Body of pancreas (tissue), 4 donors: ENCODE measurements around the gene SRD5A1. TPM values are rescaled to one million over a fixed set of nuclear protein-coding genes. Genes with fewer than 3 reads are reported as not detected.

Experiments
- ATAC-seq: fragments of 150-250 bp; one replicate; pipeline ENCODE4 v1.9.1; 2016
- DNase-seq, 4 donors: peaks; one replicate each; pipeline ENCODE4 v3.0.0-alpha.2; 2019
- H3K27ac ChIP-seq, 4 donors: fragments of 200-600 bp; sonication (generic); 1 replicate in 3 of 4; 2 replicates in 1 of 4; pipeline versions ENCODE4 v1.5.1 to v1.6.1; 2016 to 2019; ENCODE audit warnings: mild to moderate bottlenecking in 1 of 4, mixed read lengths in 1 of 4, moderate library complexity in 1 of 4
- H3K27me3 ChIP-seq, 2 donors: fragments of 200-600 bp; sonication (generic); one replicate each; pipeline ENCODE4 v1.6.0; 2016; ENCODE audit warnings: mild to moderate bottlenecking in 1 of 2
- H3K36me3 ChIP-seq, 2 donors: fragments of 200-600 bp; sonication (generic); replicated peaks in 1 of 2; 2 replicates each; pipeline ENCODE4 v1.5.1; 2016; ENCODE audit warnings: low read depth in 2 of 2; ENCODE audit not compliant: insufficient read depth in 1 of 2
- H3K4me1 ChIP-seq: fragments of 200-600 bp; sonication (generic); one replicate; pipeline ENCODE4 v1.6.0; 2016
- H3K4me3 ChIP-seq, 2 donors: fragments of 200-600 bp; sonication (generic); 1 replicate in 1 of 2; 2 replicates in 1 of 2; pipeline ENCODE4 v1.5.1; 2016 to 2019
- H3K9me3 ChIP-seq, 3 donors: fragments of 200-600 bp; sonication (generic); 1 replicate in 2 of 3; 2 replicates in 1 of 3; pipeline ENCODE4 v1.5.1; 2016
- POLR2A ChIP-seq, 3 donors: fragments of 450-650 bp; IDR thresholded peaks; one replicate each; pipeline ENCODE4 v1.6.1; 2016; ENCODE audit warnings: antibody characterized with exemption in 3 of 3, mild to moderate bottlenecking in 2 of 3
- WGBS, 2 donors: methylation state at CpG; one replicate each; pipeline ENCODE4 v1.1.5; 2017; 5-methylcytosine and 5-hydroxymethylcytosine counted together
- intact Hi-C: fragments of 100-400 bp; cut with DNase I; formaldehyde crosslinking; loops from one replicate; pipeline ENCODE4 v1.15.1; 2023
- total RNA-seq, 2 donors: library from RNA; depleted of rRNA; stranded (reverse); fragments of >200 nt; gene quantifications; one replicate each; pipeline ENCODE4 v1.1.0, GENCODE V29; 2016
- TF ChIP-seq, protein P1 (sequence below), 7 experiments: fragments of 450-650 bp in 4 of 7; fragments of 200-600 bp in 3 of 7; sonication (generic) in 3 of 7; IDR thresholded peaks; one replicate each; pipeline ENCODE4 v1.5.1; 2016 to 2019; ENCODE audit warnings: antibody characterized with exemption in 7 of 7

SRD5A1 gene
- total RNA-seq, 2 donors from 2014 or later: 1.6 to 4.2 TPM

- ATAC-seq (no peak), DNase-seq (no peak)
- Histone ChIP-seq H3K27me3 (no peaks in the 10 kb centered on the region), H3K27ac (no peak overlapping the region), H3K4me1 (no peaks in the 10 kb centered on the region), H3K36me3 (peaks cover 18 to 55% of the 10 kb centered on the region in 2 donors), H3K4me3 (no peak overlapping the region), H3K9me3 (no peaks in the 10 kb centered on the region)
- WGBS, 2 donors: 82 to 89% methylated on average over 7 of the region's 7 CpGs
- intact Hi-C loops: no loop called here
- TF ChIP-seq, protein P1, sequence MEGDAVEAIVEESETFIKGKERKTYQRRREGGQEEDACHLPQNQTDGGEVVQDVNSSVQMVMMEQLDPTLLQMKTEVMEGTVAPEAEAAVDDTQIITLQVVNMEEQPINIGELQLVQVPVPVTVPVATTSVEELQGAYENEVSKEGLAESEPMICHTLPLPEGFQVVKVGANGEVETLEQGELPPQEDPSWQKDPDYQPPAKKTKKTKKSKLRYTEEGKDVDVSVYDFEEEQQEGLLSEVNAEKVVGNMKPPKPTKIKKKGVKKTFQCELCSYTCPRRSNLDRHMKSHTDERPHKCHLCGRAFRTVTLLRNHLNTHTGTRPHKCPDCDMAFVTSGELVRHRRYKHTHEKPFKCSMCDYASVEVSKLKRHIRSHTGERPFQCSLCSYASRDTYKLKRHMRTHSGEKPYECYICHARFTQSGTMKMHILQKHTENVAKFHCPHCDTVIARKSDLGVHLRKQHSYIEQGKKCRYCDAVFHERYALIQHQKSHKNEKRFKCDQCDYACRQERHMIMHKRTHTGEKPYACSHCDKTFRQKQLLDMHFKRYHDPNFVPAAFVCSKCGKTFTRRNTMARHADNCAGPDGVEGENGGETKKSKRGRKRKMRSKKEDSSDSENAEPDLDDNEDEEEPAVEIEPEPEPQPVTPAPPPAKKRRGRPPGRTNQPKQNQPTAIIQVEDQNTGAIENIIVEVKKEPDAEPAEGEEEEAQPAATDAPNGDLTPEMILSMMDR (IDR thresholded peaks at IDR 0.05): no peak
- TF ChIP-seq POLR2A (IDR thresholded peaks at IDR 0.05): no peak
Measured at GRCh38 chr5:6602441-6602840, 30.8 kb upstream of the SRD5A1 start.

- Histone ChIP-seq H3K4me3 (no peak overlapping the region), H3K9me3 (no peaks in the 10 kb centered on the region), H3K27me3 (no peaks in the 10 kb centered on the region), H3K4me1 (no peaks in the 10 kb centered on the region), H3K36me3 (peaks cover 18 to 58% of the 10 kb centered on the region in 2 donors), H3K27ac (no peak overlapping the region)
- ATAC-seq: no peak
- WGBS, 2 donors: 90 to 94% methylated on average over 3 to 5 of the region's 5 CpGs
- DNase-seq: no peak
- intact Hi-C loops: no loop called here
- no peak for TF ChIP-seq POLR2A (IDR thresholded peaks at IDR 0.05)
- TF ChIP-seq, protein P1 (IDR thresholded peaks at IDR 0.05): no peak
Measured at GRCh38 chr5:6603643-6604042, 29.6 kb upstream of the SRD5A1 start.

- Histone ChIP-seq H3K27ac (no peak overlapping the region), H3K9me3 (no peaks in the 10 kb centered on the region), H3K27me3 (no peaks in the 10 kb centered on the region), H3K4me3 (no peak overlapping the region), H3K4me1 (no peaks in the 10 kb centered on the region), H3K36me3 (peaks cover 18 to 65% of the 10 kb centered on the region in 2 donors)
- TF ChIP-seq, protein P1 (IDR thresholded peaks at IDR 0.05): no peak
- no peak for TF ChIP-seq POLR2A (IDR thresholded peaks at IDR 0.05)
- 86 to 91% methylated on average over 6 of the region's 6 CpGs for WGBS, 2 donors
- DNase-seq (no peak), ATAC-seq (no peak)
- intact Hi-C loops: no loop called here
Measured at GRCh38 chr5:6604341-6604740, 28.9 kb upstream of the SRD5A1 start.

GRCh38 chr5:6604946-6605345, 28.3 kb upstream of the SRD5A1 start:
- H3K27ac ChIP-seq: no peak overlapping the region
- H3K36me3 ChIP-seq: peaks cover 18 to 64% of the 10 kb centered on the region in 2 donors
- no peaks in the 10 kb centered on the region for H3K27me3 ChIP-seq
- intact Hi-C loops: no loop called here
- no peaks in the 10 kb centered on the region for H3K9me3 ChIP-seq
- DNase-seq: no peak
- no peak for TF ChIP-seq POLR2A (IDR thresholded peaks at IDR 0.05)
- TF ChIP-seq, protein P1 (IDR thresholded peaks at IDR 0.05): no peak
- H3K4me3 ChIP-seq: no peak overlapping the region
- no peak for ATAC-seq
- WGBS, 2 donors: 94 to 95% methylated on average over 12 of the region's 12 CpGs
- H3K4me1 ChIP-seq: no peaks in the 10 kb centered on the region

DNA sequence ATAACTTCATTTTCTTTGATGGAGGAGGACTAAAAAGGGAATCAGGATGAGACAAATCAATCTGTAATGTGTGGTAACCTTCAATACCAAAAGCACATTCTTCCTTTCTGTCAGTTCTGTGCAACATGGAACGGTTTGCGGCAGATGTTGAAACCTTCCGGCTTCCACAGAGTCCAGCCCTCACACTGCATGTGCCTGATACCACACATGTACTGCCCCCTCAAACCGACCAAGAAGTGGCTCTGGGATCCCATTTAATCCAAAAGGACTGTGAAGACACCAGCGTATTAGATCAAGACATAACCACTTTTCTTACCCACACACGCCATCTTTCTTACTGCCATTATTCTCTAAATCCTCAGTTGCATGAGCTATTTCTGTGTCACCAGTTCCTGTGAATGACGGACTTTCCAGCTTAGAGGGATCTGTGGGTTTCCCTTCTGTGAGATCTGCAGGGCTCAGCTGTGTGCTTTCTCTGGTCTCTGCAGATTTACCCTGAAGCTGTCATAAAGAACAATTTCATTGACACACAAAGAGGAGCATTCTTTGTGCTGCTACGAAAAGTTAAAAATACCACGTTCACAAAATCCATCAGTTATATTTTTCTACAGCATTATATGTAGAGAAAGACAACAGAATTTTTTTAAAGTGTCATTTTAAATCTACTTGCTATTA, 26.2 kb upstream of the SRD5A1 start:
- H3K4me3 ChIP-seq: no peak overlapping the region
- intact Hi-C loops: no loop called here
- peaks cover 21 to 65% of the 10 kb centered on the region in 2 donors for H3K36me3 ChIP-seq
- 88 to 92% methylated on average over 9 of the region's 9 CpGs for WGBS, 2 donors
- H3K27me3 ChIP-seq: no peaks in the 10 kb centered on the region
- DNase-seq: no peak
- H3K27ac ChIP-seq: no peak overlapping the region
- no peak for TF ChIP-seq POLR2A (IDR thresholded peaks at IDR 0.05)
- TF ChIP-seq, protein P1 (IDR thresholded peaks at IDR 0.05): no peak
- ATAC-seq: no peak
- no peaks in the 10 kb centered on the region for H3K9me3 ChIP-seq
- H3K4me1 ChIP-seq: no peaks in the 10 kb centered on the region
